SJCRH30 (cell line): ENCODE measurements around the gene TIMM21. TPM values are rescaled to one million over a fixed set of nuclear protein-coding genes. Genes with fewer than 3 reads are reported as not detected.

Experiments
- DNase-seq, 2 experiments: peaks; one replicate each; pipeline ENCODE4 v3.0.0-alpha.2; 2015 to 2020
- H3K27ac ChIP-seq: fragments of 250-450 bp; sonication (Bioruptor Pico); 2 replicates; pipeline ENCODE4 v1.5.1; 2020; ENCODE audit warnings: mild to moderate bottlenecking, moderate library complexity
- H3K27me3 ChIP-seq: fragments of 250-450 bp; sonication (Bioruptor Pico); 2 replicates; pipeline ENCODE4 v1.5.1; 2020; ENCODE audit warnings: mild to moderate bottlenecking, moderate library complexity
- H3K36me3 ChIP-seq: fragments of 250-450 bp; sonication (Bioruptor Pico); 2 replicates; pipeline ENCODE4 v1.5.1; 2020; ENCODE audit warnings: mild to moderate bottlenecking, moderate library complexity
- H3K4me1 ChIP-seq: fragments of 250-450 bp; sonication (Bioruptor Pico); 2 replicates; pipeline ENCODE4 v1.5.1; 2020; ENCODE audit warnings: mild to moderate bottlenecking, moderate library complexity
- H3K4me3 ChIP-seq: fragments of 250-450 bp; sonication (Bioruptor Pico); 2 replicates; pipeline ENCODE4 v1.5.1; 2020; ENCODE audit warnings: mild to moderate bottlenecking, moderate library complexity
- H3K9me3 ChIP-seq: fragments of 250-450 bp; sonication (Bioruptor Pico); replicated peaks from 2 replicates; pipeline ENCODE4 v1.5.1; 2020; ENCODE audit warnings: mild to moderate bottlenecking, moderate library complexity
- total RNA-seq: library from RNA; depleted of rRNA; stranded (reverse); fragments of >200 nt; shearing (Covaris generic); gene quantifications from 2 replicates; pipeline ENCODE4 v1.2.3, GENCODE V29; 2014; rRNA removed

The TIMM21 gene
- total RNA-seq, 1 experiment from 2014 or later = 59.4 TPM

- Histone ChIP-seq H3K4me3 (no peak overlapping the region), H3K4me1 (peaks cover 3% of the 10 kb centered on the region; the same call in 1 of the 2 replicates), H3K36me3 (no peaks in the 10 kb centered on the region), H3K27me3 (no peaks in the 10 kb centered on the region), H3K27ac (no peak overlapping the region), H3K9me3 (no peaks in the 10 kb centered on the region)
- DNase-seq = no peak
Observed at GRCh38 chr18:74194691-74195090, 46.4 kb downstream of the TIMM21 start.

GRCh38 chr18:74196220-74197119 is 48.1 kb downstream of the TIMM21 start:
- H3K9me3 ChIP-seq = no peaks in the 10 kb centered on the region
- H3K4me3 ChIP-seq = no peak overlapping the region
- no peaks in the 10 kb centered on the region for H3K4me1 ChIP-seq
- H3K27me3 ChIP-seq = no peaks in the 10 kb centered on the region
- no peaks in the 10 kb centered on the region for H3K36me3 ChIP-seq
- peak; percentile 11 to 68 for DNase-seq
- H3K27ac ChIP-seq = no peak overlapping the region

DNA sequence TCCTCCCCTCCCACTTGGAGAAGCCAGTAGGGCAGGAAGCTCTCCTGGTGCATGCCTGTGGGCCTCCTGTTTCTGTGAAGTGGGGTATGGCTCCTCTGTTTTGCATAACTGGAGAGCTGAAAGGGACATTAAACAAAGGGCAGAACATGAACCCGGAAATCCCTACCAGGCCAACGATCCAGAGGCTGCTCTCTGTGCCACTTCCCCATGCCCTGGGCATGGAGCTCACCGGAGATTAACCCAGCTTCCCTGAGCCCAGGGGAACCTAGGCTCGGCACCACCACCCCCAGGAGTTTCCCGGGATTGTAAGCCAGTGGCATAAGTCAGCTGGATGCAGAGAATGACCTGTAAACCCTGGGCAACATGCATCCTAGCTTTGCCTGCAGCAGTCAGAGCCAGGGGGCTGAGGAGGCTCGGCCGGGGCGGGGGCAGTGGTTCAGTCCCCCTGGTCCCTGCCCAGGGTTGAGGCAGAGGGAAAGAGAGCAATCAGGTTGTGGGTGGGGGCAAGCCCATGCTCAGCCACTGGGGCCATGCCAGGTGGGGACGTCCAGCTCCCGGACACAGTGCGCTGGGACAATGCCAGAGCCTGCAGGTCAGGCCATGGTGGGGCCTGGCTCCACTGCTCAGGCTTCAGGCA is 49.5 kb downstream of the TIMM21 start:
- H3K36me3 ChIP-seq = no peaks in the 10 kb centered on the region
- no peaks in the 10 kb centered on the region for H3K27me3 ChIP-seq
- DNase-seq = no peak
- no peaks in the 10 kb centered on the region for H3K9me3 ChIP-seq
- no peaks in the 10 kb centered on the region for H3K4me1 ChIP-seq
- H3K4me3 ChIP-seq = no peak overlapping the region
- no peak overlapping the region for H3K27ac ChIP-seq

GRCh38 chr18:74198453-74198852 is 50.1 kb downstream of the TIMM21 start:
- DNase-seq = no peak
- Histone ChIP-seq H3K4me3 (no peak overlapping the region), H3K27ac (no peak overlapping the region), H3K4me1 (no peaks in the 10 kb centered on the region), H3K9me3 (no peaks in the 10 kb centered on the region), H3K27me3 (no peaks in the 10 kb centered on the region), H3K36me3 (no peaks in the 10 kb centered on the region)

DNA sequence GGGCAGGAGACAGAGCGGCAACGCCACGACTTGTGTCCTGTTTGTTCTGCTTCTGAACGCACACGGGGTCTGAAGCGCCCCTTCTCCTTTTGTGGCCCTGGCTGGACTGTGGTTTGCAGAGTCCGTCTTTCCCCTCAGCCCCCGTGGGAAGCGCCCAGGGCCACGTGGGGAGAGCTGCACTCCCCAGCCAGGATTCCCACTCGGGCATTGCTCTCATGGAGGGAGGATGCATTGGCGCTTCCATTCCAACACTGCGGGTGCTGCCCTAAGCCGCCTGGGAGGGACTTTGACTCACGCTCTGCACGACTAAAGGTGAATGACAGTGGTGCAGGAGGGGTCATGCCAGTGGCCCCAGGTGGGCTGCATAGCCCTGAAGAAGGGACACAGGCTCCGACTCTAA is 52.5 kb downstream of the TIMM21 start:
- Histone ChIP-seq H3K4me3 (no peak overlapping the region), H3K4me1 (no peaks in the 10 kb centered on the region), H3K27ac (no peak overlapping the region), H3K36me3 (no peaks in the 10 kb centered on the region), H3K27me3 (no peaks in the 10 kb centered on the region), H3K9me3 (no peaks in the 10 kb centered on the region)
- no peak for DNase-seq

- Histone ChIP-seq H3K36me3 (no peaks in the 10 kb centered on the region), H3K4me3 (no peak overlapping the region), H3K27ac (no peak overlapping the region), H3K4me1 (no peaks in the 10 kb centered on the region), H3K9me3 (no peaks in the 10 kb centered on the region), H3K27me3 (no peaks in the 10 kb centered on the region)
- no peak for DNase-seq
Observed at GRCh38 chr18:74203811-74204210, 55.5 kb downstream of the TIMM21 start.

GRCh38 chr18:74204526-74205152 is 56.3 kb downstream of the TIMM21 start:
- DNase-seq = no peak
- H3K4me1 ChIP-seq = no peaks in the 10 kb centered on the region
- no peak overlapping the region for H3K27ac ChIP-seq
- no peaks in the 10 kb centered on the region for H3K9me3 ChIP-seq
- no peaks in the 10 kb centered on the region for H3K36me3 ChIP-seq
- H3K4me3 ChIP-seq = no peak overlapping the region
- no peaks in the 10 kb centered on the region for H3K27me3 ChIP-seq

Other genes starting within 250 kb of the TIMM21 start
- 0.36 TPM in 1 of 2 replicates, not detected in the other for gene FBXO15, start 689 bp upstream of the TIMM21 start, total RNA-seq
- 39.4 and 42.4 TPM in 2 replicates for gene CYB5A, start 143.4 kb downstream of the TIMM21 start, total RNA-seq
- not detected in 2 replicates for gene C18orf63, start 167.3 kb downstream of the TIMM21 start, total RNA-seq